HepG2 (cell line): ENCODE data around the gene BBOX1. TPM values are rescaled to one million over a fixed set of nuclear protein-coding genes. Genes with fewer than 3 reads are reported as not detected.

ENCODE experiments used
- HDAC2 ChIP-seq: sonication (generic); formaldehyde crosslinking; IDR thresholded peaks from 2 replicates; pipeline ENCODE4 v1.4.0; 2020; ENCODE audit warnings: missing genetic modification reagents
- HNF4A ChIP-seq: sonication (generic); formaldehyde crosslinking; IDR thresholded peaks from 2 replicates; pipeline ENCODE4 v1.4.0; 2020; ENCODE audit warnings: missing genetic modification reagents
- polyA plus RNA-seq, 8 experiments: library from polyadenylated mRNA; depleted of rRNA in 3 of 8; stranded (reverse) in 7 of 8; unstranded in 1 of 8; fragments of >200 nt; fragmentation: Illumina TruSeq in 4 of 8; extraction: Trizol in 4 of 8; gene quantifications; 2 replicates each; pipeline versions ENCODE4 v1.2.1 to v1.2.3, GENCODE V29; 2011 to 2016; ENCODE audit warnings: low read depth in 4 of 8, missing spikeins in 1 of 8, mixed read lengths in 1 of 8; ENCODE audit not compliant: insufficient read depth in 1 of 8
- total RNA-seq, 5 experiments: library from RNA; depleted of rRNA; stranded (reverse); fragments of >200 nt; fragmentation: Illumina TruSeq; extraction: Trizol; gene quantifications; 2 replicates each; pipeline ENCODE4 v1.2.3, GENCODE V29; 2016; ENCODE audit warnings: low read depth in 1 of 5
- TF ChIP-seq, protein P1 (sequence below): sonication (generic); formaldehyde crosslinking; IDR thresholded peaks from 2 replicates; pipeline ENCODE4 v1.4.0; 2020; ENCODE audit warnings: missing genetic modification reagents, borderline replicate concordance
- TF ChIP-seq, protein P2 (sequence below), 2 experiments: sonication (generic) in 1 of 2; formaldehyde crosslinking in 1 of 2; IDR thresholded peaks; 2 replicates each; pipeline versions ENCODE4 v1.4.0 to v1.6.1; 2016 to 2020; ENCODE audit warnings: borderline replicate concordance in 1 of 2, low read depth in 1 of 2, mild to moderate bottlenecking in 1 of 2, missing genetic modification reagents in 1 of 2
- TF ChIP-seq, protein P3 (sequence below): IDR thresholded peaks from 2 replicates; pipeline ENCODE4 v1.4.0; 2020; ENCODE audit warnings: mild to moderate bottlenecking, missing genetic modification reagents
- TF ChIP-seq, protein P4 (sequence below): sonication (generic); formaldehyde crosslinking; IDR thresholded peaks from 2 replicates; pipeline ENCODE4 v1.4.0; 2020; ENCODE audit warnings: missing genetic modification reagents, mild to moderate bottlenecking, borderline replicate concordance
- TF ChIP-seq, protein P5 (sequence below): sonication (generic); formaldehyde crosslinking; conservative IDR thresholded peaks from 2 replicates; pipeline ENCODE4 v1.8.1; 2023; ENCODE audit warnings: missing genetic modification reagents
- TF ChIP-seq, protein P6 (sequence below): sonication (generic); formaldehyde crosslinking; conservative IDR thresholded peaks from 2 replicates; pipeline ENCODE4 v1.4.0; 2020; ENCODE audit warnings: mild to moderate bottlenecking, missing genetic modification reagents, moderate library complexity

BBOX1 gene
- total and polyA plus RNA-seq, 2 of the 13 experiments (the other 11 are each of a cell fraction or from before 2014, with no cell fraction given): not detected

DNA sequence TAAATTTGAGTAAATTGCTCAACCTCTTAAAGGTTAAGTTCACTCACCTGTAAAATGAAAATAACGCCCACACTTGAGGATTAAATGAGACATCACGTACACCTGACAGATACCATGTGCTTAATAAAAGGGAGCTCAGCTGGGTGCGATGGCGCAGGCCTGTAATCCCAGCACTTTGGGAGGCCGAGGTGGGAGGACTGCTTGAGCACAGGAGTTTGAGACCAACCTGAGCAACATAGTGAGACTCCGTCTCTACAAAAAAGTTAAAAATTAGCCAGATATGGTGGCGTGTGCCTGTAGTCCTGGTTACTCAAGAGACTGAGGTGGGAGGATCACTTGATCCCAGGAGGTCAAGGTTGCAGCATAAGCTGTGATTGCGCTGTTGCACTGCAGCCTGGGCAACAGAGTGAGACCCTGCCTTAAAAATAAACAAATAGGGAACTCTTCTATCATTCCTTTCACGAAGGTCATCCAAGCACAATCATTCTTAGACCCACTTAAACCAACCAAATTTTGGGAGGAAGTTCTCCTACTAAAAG is 134.1 kb downstream of the BBOX1 start (continued):
- TF ChIP-seq, protein P1, sequence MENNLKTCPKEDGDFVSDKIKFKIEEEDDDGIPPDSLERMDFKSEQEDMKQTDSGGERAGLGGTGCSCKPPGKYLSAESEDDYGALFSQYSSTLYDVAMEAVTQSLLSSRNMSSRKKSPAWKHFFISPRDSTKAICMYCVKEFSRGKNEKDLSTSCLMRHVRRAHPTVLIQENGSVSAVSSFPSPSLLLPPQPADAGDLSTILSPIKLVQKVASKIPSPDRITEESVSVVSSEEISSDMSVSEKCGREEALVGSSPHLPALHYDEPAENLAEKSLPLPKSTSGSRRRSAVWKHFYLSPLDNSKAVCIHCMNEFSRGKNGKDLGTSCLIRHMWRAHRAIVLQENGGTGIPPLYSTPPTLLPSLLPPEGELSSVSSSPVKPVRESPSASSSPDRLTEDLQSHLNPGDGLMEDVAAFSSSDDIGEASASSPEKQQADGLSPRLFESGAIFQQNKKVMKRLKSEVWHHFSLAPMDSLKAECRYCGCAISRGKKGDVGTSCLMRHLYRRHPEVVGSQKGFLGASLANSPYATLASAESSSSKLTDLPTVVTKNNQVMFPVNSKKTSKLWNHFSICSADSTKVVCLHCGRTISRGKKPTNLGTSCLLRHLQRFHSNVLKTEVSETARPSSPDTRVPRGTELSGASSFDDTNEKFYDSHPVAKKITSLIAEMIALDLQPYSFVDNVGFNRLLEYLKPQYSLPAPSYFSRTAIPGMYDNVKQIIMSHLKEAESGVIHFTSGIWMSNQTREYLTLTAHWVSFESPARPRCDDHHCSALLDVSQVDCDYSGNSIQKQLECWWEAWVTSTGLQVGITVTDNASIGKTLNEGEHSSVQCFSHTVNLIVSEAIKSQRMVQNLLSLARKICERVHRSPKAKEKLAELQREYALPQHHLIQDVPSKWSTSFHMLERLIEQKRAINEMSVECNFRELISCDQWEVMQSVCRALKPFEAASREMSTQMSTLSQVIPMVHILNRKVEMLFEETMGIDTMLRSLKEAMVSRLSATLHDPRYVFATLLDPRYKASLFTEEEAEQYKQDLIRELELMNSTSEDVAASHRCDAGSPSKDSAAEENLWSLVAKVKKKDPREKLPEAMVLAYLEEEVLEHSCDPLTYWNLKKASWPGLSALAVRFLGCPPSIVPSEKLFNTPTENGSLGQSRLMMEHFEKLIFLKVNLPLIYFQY (CRISPR knock-in tag): no peak
- TF ChIP-seq, protein P2, sequence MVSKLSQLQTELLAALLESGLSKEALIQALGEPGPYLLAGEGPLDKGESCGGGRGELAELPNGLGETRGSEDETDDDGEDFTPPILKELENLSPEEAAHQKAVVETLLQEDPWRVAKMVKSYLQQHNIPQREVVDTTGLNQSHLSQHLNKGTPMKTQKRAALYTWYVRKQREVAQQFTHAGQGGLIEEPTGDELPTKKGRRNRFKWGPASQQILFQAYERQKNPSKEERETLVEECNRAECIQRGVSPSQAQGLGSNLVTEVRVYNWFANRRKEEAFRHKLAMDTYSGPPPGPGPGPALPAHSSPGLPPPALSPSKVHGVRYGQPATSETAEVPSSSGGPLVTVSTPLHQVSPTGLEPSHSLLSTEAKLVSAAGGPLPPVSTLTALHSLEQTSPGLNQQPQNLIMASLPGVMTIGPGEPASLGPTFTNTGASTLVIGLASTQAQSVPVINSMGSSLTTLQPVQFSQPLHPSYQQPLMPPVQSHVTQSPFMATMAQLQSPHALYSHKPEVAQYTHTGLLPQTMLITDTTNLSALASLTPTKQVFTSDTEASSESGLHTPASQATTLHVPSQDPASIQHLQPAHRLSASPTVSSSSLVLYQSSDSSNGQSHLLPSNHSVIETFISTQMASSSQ (IDR thresholded peaks at IDR 0.05; ENCODE audit: low read depth): peak; percentile 86
- TF ChIP-seq, protein P2 (CRISPR knock-in tag; IDR thresholded peaks at IDR 0.05; ENCODE audit: borderline replicate concordance): peak; percentile 97
- TF ChIP-seq, protein P3, sequence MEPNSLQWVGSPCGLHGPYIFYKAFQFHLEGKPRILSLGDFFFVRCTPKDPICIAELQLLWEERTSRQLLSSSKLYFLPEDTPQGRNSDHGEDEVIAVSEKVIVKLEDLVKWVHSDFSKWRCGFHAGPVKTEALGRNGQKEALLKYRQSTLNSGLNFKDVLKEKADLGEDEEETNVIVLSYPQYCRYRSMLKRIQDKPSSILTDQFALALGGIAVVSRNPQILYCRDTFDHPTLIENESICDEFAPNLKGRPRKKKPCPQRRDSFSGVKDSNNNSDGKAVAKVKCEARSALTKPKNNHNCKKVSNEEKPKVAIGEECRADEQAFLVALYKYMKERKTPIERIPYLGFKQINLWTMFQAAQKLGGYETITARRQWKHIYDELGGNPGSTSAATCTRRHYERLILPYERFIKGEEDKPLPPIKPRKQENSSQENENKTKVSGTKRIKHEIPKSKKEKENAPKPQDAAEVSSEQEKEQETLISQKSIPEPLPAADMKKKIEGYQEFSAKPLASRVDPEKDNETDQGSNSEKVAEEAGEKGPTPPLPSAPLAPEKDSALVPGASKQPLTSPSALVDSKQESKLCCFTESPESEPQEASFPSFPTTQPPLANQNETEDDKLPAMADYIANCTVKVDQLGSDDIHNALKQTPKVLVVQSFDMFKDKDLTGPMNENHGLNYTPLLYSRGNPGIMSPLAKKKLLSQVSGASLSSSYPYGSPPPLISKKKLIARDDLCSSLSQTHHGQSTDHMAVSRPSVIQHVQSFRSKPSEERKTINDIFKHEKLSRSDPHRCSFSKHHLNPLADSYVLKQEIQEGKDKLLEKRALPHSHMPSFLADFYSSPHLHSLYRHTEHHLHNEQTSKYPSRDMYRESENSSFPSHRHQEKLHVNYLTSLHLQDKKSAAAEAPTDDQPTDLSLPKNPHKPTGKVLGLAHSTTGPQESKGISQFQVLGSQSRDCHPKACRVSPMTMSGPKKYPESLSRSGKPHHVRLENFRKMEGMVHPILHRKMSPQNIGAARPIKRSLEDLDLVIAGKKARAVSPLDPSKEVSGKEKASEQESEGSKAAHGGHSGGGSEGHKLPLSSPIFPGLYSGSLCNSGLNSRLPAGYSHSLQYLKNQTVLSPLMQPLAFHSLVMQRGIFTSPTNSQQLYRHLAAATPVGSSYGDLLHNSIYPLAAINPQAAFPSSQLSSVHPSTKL (CRISPR knock-in tag): peak; percentile 78
- TF ChIP-seq HDAC2 (CRISPR knock-in tag): peak; percentile 62; the same call in 1 of the 2 replicates
- TF ChIP-seq, protein P4, sequence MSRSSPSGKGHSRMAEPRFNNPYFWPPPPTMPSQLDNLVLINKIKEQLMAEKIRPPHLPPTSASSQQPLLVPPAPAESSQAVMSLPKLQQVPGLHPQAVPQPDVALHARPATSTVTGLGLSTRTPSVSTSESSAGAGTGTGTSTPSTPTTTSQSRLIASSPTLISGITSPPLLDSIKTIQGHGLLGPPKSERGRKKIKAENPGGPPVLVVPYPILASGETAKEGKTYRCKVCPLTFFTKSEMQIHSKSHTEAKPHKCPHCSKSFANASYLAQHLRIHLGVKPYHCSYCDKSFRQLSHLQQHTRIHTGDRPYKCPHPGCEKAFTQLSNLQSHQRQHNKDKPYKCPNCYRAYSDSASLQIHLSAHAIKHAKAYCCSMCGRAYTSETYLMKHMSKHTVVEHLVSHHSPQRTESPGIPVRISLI (CRISPR knock-in tag): no peak
- TF ChIP-seq, protein P5, sequence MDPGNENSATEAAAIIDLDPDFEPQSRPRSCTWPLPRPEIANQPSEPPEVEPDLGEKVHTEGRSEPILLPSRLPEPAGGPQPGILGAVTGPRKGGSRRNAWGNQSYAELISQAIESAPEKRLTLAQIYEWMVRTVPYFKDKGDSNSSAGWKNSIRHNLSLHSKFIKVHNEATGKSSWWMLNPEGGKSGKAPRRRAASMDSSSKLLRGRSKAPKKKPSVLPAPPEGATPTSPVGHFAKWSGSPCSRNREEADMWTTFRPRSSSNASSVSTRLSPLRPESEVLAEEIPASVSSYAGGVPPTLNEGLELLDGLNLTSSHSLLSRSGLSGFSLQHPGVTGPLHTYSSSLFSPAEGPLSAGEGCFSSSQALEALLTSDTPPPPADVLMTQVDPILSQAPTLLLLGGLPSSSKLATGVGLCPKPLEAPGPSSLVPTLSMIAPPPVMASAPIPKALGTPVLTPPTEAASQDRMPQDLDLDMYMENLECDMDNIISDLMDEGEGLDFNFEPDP: no peak
- TF ChIP-seq, protein P6, sequence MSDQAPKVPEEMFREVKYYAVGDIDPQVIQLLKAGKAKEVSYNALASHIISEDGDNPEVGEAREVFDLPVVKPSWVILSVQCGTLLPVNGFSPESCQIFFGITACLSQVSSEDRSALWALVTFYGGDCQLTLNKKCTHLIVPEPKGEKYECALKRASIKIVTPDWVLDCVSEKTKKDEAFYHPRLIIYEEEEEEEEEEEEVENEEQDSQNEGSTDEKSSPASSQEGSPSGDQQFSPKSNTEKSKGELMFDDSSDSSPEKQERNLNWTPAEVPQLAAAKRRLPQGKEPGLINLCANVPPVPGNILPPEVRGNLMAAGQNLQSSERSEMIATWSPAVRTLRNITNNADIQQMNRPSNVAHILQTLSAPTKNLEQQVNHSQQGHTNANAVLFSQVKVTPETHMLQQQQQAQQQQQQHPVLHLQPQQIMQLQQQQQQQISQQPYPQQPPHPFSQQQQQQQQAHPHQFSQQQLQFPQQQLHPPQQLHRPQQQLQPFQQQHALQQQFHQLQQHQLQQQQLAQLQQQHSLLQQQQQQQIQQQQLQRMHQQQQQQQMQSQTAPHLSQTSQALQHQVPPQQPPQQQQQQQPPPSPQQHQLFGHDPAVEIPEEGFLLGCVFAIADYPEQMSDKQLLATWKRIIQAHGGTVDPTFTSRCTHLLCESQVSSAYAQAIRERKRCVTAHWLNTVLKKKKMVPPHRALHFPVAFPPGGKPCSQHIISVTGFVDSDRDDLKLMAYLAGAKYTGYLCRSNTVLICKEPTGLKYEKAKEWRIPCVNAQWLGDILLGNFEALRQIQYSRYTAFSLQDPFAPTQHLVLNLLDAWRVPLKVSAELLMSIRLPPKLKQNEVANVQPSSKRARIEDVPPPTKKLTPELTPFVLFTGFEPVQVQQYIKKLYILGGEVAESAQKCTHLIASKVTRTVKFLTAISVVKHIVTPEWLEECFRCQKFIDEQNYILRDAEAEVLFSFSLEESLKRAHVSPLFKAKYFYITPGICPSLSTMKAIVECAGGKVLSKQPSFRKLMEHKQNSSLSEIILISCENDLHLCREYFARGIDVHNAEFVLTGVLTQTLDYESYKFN: peak; percentile 38
- TF ChIP-seq HNF4A: peak; percentile 68
